Posterior cingulate gyrus (tissue), 11 donors: Measurements from ENCODE around the gene IGSF8.
"Not testable (repeated sequence)": the region's sequence is repeated elsewhere in the genome, so short reads cannot be mapped to it uniquely, and the experiment has no call there.

Experiments used
- DNase-seq, 10 donors: peaks; one replicate each; pipeline versions ENCODE4 v3.0.0 to v3.0.0-alpha.2; 2020 to 2021; ENCODE audit warnings: mixed read lengths in 3 of 10
- intact Hi-C: fragments of 100-400 bp; cut with DNase I; formaldehyde crosslinking; loops from one replicate; pipeline ENCODE4 v1.15.1; 2023

The IGSF8 gene

GRCh38 chr1:160127865-160128523 is 29.6 kb upstream of the IGSF8 start:
- peak in 1 of 10 donors; percentile 85 for DNase-seq
- intact Hi-C loops, result no loop called here

DNA sequence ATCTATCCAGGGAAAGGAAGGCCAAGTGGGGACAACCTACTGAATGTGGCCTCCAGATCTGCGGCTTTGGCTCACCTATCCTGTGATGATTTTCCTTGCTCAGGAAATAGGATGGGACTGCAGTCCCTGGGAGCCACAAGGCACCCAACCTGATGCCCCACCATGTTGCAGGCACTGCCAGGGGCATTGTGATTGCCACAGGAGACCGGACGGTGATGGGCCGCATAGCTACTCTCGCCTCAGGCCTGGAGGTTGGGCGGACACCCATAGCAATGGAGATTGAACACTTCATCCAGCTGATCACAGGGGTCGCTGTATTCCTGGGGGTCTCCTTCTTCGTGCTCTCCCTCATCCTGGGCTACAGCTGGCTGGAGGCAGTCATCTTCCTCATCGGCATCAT is 29.0 kb upstream of the IGSF8 start:
- no peak for DNase-seq
- intact Hi-C loops, result no loop called here

GRCh38 chr1:160126342-160126741 is 27.9 kb upstream of the IGSF8 start:
- DNase-seq, result peak in 1 of 10 donors; percentile 17
- intact Hi-C loops, result not testable (repeated sequence)

GRCh38 chr1:160125746-160126145 is 27.3 kb upstream of the IGSF8 start:
- DNase-seq, result peak in 1 of 10 donors; percentile 5
- intact Hi-C loops, result no loop called here

GRCh38 chr1:160124705-160125478 is 26.5 kb upstream of the IGSF8 start:
- intact Hi-C loops, result no loop called here
- peak in 1 of 10 donors; percentile 45 for DNase-seq

GRCh38 chr1:160123726-160124125 is 25.3 kb upstream of the IGSF8 start:
- DNase-seq, result peak in 1 of 10 donors; percentile 43
- intact Hi-C loops, result no loop called here

DNA sequence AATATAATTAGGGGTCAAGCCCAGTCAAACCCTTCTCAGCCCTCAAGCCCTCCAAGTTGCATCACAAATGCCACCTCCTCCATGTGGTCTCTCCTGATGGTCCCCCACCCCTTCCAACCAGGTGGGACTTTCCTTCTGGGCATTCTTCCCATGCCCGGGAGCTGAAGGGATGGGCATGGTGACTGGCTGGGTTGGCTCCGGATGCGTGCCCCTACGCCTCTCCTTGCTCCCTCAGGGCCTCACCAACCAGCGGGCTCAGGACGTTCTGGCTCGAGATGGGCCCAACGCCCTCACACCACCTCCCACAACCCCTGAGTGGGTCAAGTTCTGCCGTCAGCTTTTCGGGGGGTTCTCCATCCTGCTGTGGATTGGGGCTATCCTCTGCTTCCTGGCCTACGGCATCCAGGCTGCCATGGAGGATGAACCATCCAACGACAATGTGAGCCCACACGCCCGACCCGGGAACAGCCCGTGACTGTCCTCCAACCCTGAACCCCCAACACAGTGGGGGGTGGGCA is 24.6 kb upstream of the IGSF8 start:
- peak in 1 of 10 donors; percentile 73 for DNase-seq
- intact Hi-C loops, result no loop called here

DNA sequence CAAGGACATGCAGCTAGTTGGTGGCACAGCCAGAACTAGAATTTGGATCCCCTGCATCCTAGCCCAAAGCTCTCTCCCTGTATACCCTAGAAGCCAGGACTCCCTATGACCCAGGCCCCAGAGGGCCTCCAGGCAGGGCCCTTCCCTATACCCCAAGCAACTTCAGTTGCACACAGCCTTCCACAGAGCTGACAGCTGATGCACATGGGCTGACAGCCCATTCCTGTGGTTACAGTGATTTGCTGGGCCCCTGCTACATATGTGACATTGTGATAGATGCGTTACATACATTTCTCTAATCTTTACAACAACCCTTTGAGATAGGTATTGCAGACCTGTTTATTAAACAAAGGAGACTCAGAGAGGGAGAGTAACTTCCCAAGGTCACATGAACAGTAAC is 23.0 kb upstream of the IGSF8 start:
- intact Hi-C loops, result no loop called here
- DNase-seq, result peak in 1 of 10 donors; percentile 21

DNA sequence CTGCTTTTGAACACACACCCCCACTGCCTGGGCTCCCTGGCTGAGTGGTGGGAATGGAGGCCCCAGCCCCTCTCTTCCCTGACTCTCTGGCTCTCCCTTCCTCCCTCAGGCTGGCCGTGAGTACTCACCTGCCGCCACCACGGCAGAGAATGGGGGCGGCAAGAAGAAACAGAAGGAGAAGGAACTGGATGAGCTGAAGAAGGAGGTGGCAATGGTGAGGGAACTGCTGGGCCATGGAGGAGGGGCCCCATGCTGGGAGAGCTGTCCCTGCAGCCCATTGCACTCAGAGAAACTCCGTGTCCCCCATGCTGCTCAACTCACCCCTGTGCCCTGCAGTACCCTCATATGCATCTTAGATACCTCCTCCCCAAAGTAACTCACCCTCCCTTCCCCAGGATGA is 22.4 kb upstream of the IGSF8 start:
- peak in 3 of 10 donors; percentile 66 to 80 (median 76) for DNase-seq
- intact Hi-C loops, result no loop called here

DNA sequence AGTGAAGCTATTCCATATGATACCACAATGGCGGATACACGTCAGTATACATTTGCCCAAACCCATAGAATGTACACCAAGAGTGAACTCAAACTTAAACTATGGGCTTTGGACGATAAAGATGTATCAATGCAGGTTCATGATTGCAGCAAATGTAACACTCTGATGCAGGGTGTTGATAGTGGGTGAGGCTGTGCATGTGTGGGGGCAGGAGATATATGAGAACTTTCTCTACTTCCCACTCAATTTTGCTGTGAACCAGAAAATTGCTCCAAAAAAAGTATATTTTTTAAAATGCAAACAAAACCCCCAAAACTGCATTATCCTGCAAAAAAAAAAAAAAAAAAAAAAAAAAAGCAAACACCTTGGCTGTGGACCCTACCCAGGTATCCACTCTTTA is 20.5 kb upstream of the IGSF8 start:
- no peak for DNase-seq
- intact Hi-C loops, result no loop called here

DNA sequence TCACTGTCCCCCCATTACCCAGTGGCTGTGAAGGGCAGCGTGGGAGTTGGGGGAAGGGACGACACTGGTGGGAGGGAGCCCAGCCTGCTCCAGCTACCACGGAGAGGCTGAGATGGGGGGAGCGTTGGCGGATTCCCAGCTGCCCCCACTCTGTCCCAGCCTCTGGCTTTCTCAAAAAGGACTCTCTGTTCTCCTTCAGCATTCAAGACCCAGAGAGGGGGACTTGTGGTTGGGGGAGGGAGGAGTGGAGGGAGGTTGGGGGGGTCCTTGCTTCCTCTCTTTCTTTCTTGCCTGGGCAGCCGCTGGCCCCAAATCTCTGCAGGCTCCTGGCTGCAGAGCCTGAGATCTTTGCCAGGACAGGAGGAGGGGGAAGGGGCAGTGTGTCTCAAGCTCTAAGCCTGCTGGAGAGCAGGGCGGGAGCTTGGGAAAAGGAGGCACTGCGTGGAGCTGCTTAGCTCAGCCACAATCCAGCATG is 19.3 kb upstream of the IGSF8 start:
- intact Hi-C loops, result no loop called here
- DNase-seq, result peak; percentile 64 to 96 (median 78)

DNA sequence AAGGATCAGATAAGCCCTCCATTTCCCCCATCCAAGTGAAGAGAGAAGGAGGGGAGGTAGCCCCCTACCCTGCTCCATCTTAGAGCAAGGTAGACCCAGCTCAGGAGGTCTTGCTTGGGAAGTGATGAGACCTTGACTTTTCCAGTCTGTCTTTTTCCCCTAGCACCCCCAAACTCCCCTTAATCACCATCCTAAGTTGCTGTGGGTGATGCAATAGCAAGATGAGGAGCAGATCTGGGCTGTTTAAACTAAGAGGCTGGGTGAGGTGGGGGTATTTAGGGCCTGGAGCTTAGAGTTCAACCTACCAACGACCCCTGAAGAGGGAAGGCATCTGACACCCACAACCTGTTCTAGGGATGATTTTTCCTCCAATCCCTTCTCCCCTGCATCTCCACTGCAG is 18.9 kb upstream of the IGSF8 start:
- DNase-seq, result no peak
- intact Hi-C loops, result no loop called here

DNA sequence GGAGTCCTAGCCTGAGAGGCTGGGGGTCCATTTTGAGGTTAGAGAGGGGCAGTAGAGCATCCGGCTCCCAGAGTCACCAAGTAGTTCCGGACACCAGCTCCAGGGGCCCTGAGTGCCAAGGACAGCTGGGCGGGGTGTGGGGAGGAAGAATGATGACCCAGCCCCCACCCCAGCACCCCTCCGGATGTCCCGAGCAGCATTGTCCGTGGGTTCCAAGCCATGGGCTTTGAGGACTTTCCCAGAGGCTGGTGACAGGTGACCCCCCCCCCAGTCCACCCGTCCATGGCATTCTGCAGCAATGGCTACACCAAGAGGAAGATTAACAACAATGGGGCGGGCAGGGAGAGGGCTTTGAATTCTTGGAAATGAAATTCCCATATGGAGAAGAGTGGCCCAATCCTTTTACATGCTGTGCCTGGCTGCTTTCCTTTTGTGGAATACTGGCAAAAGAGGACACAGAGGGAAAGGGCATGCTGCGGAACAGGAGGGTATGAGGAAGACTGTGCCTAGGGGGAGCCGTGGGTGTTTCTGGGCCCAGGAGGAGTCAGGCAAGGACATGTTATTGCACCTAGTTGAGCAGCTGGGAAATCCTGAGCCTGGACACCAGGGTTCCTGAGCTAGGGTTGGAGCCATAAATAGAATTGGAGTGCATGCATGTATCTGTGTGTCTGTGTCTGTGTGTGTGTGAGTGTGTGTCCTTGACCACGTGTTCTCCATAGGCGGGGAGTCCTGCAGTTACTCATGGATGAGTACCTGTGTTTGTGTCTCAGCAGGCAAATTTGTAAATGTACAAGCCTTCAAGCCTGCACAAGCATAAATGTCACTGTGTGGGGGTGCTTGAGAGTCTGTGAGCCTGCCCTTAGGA is 18.1 kb upstream of the IGSF8 start:
- peak in 1 of 10 donors; percentile 74 for DNase-seq
- intact Hi-C loops, result no loop called here

GRCh38 chr1:160115545-160116282 is 17.3 kb upstream of the IGSF8 start, which contains the start of gene ATP1A2:
ATP1A2 (plus strand) TSS chr1:160115759; CDS start chr1:160115862, 103 bp downstream.
- intact Hi-C loops, result no loop called here
- peak in 1 of 10 donors; percentile 77 for DNase-seq

DNA sequence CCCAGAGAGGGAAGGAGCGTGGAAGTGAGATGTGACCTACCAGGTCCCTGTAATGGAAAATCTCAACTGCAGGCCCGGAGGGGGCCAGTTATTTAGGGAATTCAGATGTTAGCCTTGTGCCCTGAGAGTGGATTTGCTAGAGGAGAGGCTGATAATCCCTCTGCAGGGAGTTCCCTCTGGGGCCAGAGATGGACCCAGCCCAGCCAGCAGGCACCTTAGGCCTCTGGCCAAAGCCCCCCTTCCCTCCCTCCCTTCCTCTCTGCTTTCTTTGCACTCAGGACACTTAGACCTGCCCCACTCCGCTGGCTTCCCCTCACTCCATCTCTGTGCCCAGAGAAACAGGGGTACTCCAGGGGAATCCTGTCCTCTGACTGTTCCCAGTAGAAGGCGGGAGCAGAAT is 15.7 kb upstream of the IGSF8 start:
- intact Hi-C loops, result no loop called here
- DNase-seq, result peak in 2 of 10 donors; percentile 44 to 49

- intact Hi-C loops, result no loop called here
- no peak for DNase-seq
These were observed 15.0 kb upstream of the IGSF8 start for GRCh38 chr1:160113407-160113806.

GRCh38 chr1:160112357-160112756 is 13.9 kb upstream of the IGSF8 start:
- peak in 1 of 10 donors; percentile 75 for DNase-seq
- intact Hi-C loops, result no loop called here

GRCh38 chr1:160111462-160111861 is 13.0 kb upstream of the IGSF8 start:
- DNase-seq, intact Hi-C loops: not testable (repeated sequence)

DNA sequence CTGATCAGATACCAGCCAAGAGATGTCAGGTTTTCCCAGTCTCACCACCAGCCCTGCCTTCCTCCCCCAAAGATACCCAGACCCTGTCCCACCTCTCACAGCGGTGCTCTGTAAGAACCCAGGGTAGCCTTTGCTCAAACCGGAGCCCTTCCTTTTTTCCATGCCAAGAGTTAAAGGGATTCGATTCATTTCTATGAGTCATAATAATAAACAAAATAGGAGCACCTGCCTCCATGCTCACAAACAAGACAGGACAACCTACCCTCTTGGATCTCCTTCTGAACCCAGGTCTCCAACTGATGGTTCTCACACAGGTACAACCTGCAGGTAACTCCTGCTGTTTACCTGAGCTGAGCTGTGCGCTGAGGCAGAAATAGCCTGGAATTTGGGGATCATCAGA is 11.3 kb upstream of the IGSF8 start:
- DNase-seq, result no peak

More for the DNA sequence above, 11.3 kb upstream of the IGSF8 start:
- intact Hi-C loops, result no loop called here
